Measurements from ENCODE around the gene ALOX12B.
A peak's percentile ranks its signal among the peaks of the same experiment; 100 is the strongest.

- no peak for TF ChIP-seq POLR2A (IDR thresholded peaks at IDR 0.05)
- peak in 2 of 4 donors; percentile 14 to 37 for TF ChIP-seq CTCF (IDR thresholded peaks at IDR 0.05)
Observed at GRCh38 chr17:8120520-8121406, 33.2 kb upstream of the ALOX12B start.

All from right lobe of liver (tissue), 4 donors.